WTC11 (cell line): ENCODE results near the gene LPCAT1. TPM values are rescaled to one million over a fixed set of nuclear protein-coding genes. Genes with fewer than 3 reads are reported as not detected.
A peak's percentile ranks its signal among the peaks of the same experiment; 100 is the strongest.

ENCODE experiments used
- ATAC-seq: fragments of 200-7000 bp; cut with Tn5 transposase; 2 replicates; pipeline ENCODE4 v1.10.0; 2021; ENCODE audit warnings: mild to moderate bottlenecking, moderate library complexity
- CTCF ChIA-PET: fragments of 300-600 bp; sonication (Branson Sonifier 250); formaldehyde crosslinking; loops from one replicate; lab custom pipeline; 2021; ENCODE audit warnings: antibody characterized with exemption; lab: Charles Lee
- POLR2A ChIA-PET: fragments of 350-600 bp; sonication (Branson Sonifier 250); formaldehyde crosslinking; loops from one replicate; lab custom pipeline; 2021; ENCODE audit warnings: antibody characterized with exemption; lab: Charles Lee
- DNase-seq: peaks from one replicate; pipeline ENCODE4 v3.0.0; 2021; ENCODE audit warnings: low spot score
- H3K27ac Mint-ChIP-seq: 2 replicates; pipeline ENCODE4 v1.8.0; 2021; ENCODE audit warnings: mixed read lengths
- H3K27me3 Mint-ChIP-seq: 2 replicates; pipeline ENCODE4 v1.8.0; 2021; ENCODE audit warnings: low read depth, mild to moderate bottlenecking, moderate library complexity, mixed read lengths
- H3K36me3 Mint-ChIP-seq: 2 replicates; pipeline ENCODE4 v1.8.0; 2021; ENCODE audit warnings: mixed read lengths
- H3K4me1 Mint-ChIP-seq: 2 replicates; pipeline ENCODE4 v1.8.0; 2022; ENCODE audit warnings: mixed read lengths
- H3K4me3 Mint-ChIP-seq: 2 replicates; pipeline ENCODE4 v1.8.0; 2021; ENCODE audit warnings: mild to moderate bottlenecking, moderate library complexity, mixed read lengths
- H3K9me3 Mint-ChIP-seq: 2 replicates; pipeline ENCODE4 v1.8.0; 2021; ENCODE audit warnings: mixed read lengths
- CBFB ChIP-seq: sonication (generic); formaldehyde crosslinking; IDR thresholded peaks from 2 replicates; pipeline ENCODE4 v1.8.1; 2022; ENCODE audit warnings: mild to moderate bottlenecking, low read depth, missing genetic modification reagents
- ELF4 ChIP-seq: sonication (generic); formaldehyde crosslinking; IDR thresholded peaks from 2 replicates; pipeline ENCODE4 v1.8.1; 2022; ENCODE audit warnings: low read depth, mild to moderate bottlenecking, moderate library complexity, missing genetic modification reagents
- EMX1 ChIP-seq: fragments of 250-450 bp; sonication (Bioruptor Pico); IDR thresholded peaks from 2 replicates; pipeline ENCODE4 v1.8.0; 2021; ENCODE audit warnings: mild to moderate bottlenecking
- ERG ChIP-seq: fragments of 250-450 bp; sonication (Bioruptor Pico); IDR thresholded peaks from 2 replicates; pipeline ENCODE4 v1.8.0; 2021; ENCODE audit warnings: mild to moderate bottlenecking
- MAX ChIP-seq: sonication (generic); formaldehyde crosslinking; IDR thresholded peaks from 2 replicates; pipeline ENCODE4 v1.8.0; 2022; ENCODE audit warnings: mild to moderate bottlenecking, missing genetic modification reagents
- MXD4 ChIP-seq: fragments of 250-450 bp; sonication (Bioruptor Pico); IDR thresholded peaks from 2 replicates; pipeline ENCODE4 v1.8.0; 2021; ENCODE audit warnings: mild to moderate bottlenecking, moderate library complexity, borderline replicate concordance
- NR3C1 ChIP-seq: sonication (generic); formaldehyde crosslinking; conservative IDR thresholded peaks from 2 replicates; pipeline ENCODE4 v1.8.1; 2023; ENCODE audit warnings: low read depth, mild to moderate bottlenecking, missing genetic modification reagents
- PREB ChIP-seq: sonication (generic); formaldehyde crosslinking; IDR thresholded peaks from 2 replicates; pipeline ENCODE4 v1.8.1; 2022; ENCODE audit warnings: mild to moderate bottlenecking, missing genetic modification reagents, moderate library complexity, borderline replicate concordance
- TEAD1 ChIP-seq: sonication (generic); formaldehyde crosslinking; IDR thresholded peaks from 2 replicates; pipeline ENCODE4 v1.8.0; 2022; ENCODE audit warnings: mild to moderate bottlenecking, missing genetic modification reagents
- ZNF121 ChIP-seq: sonication (generic); formaldehyde crosslinking; IDR thresholded peaks from 2 replicates; pipeline ENCODE4 v1.8.0; 2023; ENCODE audit warnings: missing genetic modification reagents
- ZNF396 ChIP-seq: fragments of 250-450 bp; sonication (Bioruptor Pico); IDR thresholded peaks from 2 replicates; pipeline ENCODE4 v1.8.0; 2021; ENCODE audit warnings: mild to moderate bottlenecking, moderate library complexity, borderline replicate concordance
- ZNF423 ChIP-seq: fragments of 250-450 bp; sonication (Bioruptor Pico); IDR thresholded peaks from 2 replicates; pipeline ENCODE4 v2.1.2; 2022; ENCODE audit warnings: mild to moderate bottlenecking, moderate library complexity
- ZSCAN18 ChIP-seq: fragments of 250-450 bp; sonication (Bioruptor Pico); IDR thresholded peaks from 2 replicates; pipeline ENCODE4 v2.1.2; 2022; ENCODE audit warnings: mild to moderate bottlenecking, moderate library complexity
- total RNA-seq: library from RNA; stranded (reverse); gene quantifications from 3 replicates; pipeline ENCODE4 v1.2.3, GENCODE V29; 2021
- TF ChIP-seq, protein P1 (sequence below): sonication (generic); formaldehyde crosslinking; IDR thresholded peaks from 2 replicates; pipeline ENCODE4 v1.8.0; 2022; ENCODE audit warnings: mild to moderate bottlenecking, missing genetic modification reagents
- TF ChIP-seq, protein P2 (sequence below): sonication (generic); formaldehyde crosslinking; IDR thresholded peaks from 2 replicates; pipeline ENCODE4 v1.8.0; 2022; ENCODE audit warnings: mild to moderate bottlenecking, missing genetic modification reagents
- TF ChIP-seq, protein P3 (sequence below): fragments of 250-450 bp; sonication (Bioruptor Pico); IDR thresholded peaks from 2 replicates; pipeline ENCODE4 v1.9.0; 2021; ENCODE audit warnings: moderate library complexity, mild to moderate bottlenecking, inconsistent platforms, borderline replicate concordance

LPCAT1 gene
- total RNA-seq, 1 experiment from 2014 or later = 206 TPM

- Mint-ChIP-seq H3K4me3 (peak overlapping the region; percentile 69), H3K36me3 (peaks cover 4% of the 10 kb centered on the region; the same call in 1 of the 2 replicates), H3K27ac (no peak overlapping the region), H3K9me3 (peaks cover 12% of the 10 kb centered on the region), H3K4me1 (peaks cover 4% of the 10 kb centered on the region), H3K27me3 (peaks cover 80% of the 10 kb centered on the region)
- ATAC-seq (peak; percentile 11), DNase-seq (peak; percentile 24)
- CTCF ChIA-PET = interaction anchor here (1.1 kb wide), 1 partner anchor 200 kb away, joined by 4 read pairs; no protein-coding TSS in a partner anchor
- POLR2A ChIA-PET = no interaction called here
- TF ChIP-seq, protein P1, sequence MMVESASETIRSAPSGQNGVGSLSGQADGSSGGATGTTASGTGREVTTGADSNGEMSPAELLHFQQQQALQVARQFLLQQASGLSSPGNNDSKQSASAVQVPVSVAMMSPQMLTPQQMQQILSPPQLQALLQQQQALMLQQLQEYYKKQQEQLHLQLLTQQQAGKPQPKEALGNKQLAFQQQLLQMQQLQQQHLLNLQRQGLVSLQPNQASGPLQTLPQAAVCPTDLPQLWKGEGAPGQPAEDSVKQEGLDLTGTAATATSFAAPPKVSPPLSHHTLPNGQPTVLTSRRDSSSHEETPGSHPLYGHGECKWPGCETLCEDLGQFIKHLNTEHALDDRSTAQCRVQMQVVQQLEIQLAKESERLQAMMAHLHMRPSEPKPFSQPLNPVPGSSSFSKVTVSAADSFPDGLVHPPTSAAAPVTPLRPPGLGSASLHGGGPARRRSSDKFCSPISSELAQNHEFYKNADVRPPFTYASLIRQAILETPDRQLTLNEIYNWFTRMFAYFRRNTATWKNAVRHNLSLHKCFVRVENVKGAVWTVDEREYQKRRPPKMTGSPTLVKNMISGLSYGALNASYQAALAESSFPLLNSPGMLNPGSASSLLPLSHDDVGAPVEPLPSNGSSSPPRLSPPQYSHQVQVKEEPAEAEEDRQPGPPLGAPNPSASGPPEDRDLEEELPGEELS (CRISPR knock-in tag) = no peak
- TF ChIP-seq, protein P2, sequence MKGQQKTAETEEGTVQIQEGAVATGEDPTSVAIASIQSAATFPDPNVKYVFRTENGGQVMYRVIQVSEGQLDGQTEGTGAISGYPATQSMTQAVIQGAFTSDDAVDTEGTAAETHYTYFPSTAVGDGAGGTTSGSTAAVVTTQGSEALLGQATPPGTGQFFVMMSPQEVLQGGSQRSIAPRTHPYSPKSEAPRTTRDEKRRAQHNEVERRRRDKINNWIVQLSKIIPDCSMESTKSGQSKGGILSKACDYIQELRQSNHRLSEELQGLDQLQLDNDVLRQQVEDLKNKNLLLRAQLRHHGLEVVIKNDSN (CRISPR knock-in tag) = 0 out of 2 replicates have a peak, but pooled peaks have one; percentile 16
- TF ChIP-seq ZNF423 (CRISPR knock-in tag) (no peak), PREB (CRISPR knock-in tag) (no peak), ELF4 (CRISPR knock-in tag) (no peak), ZNF121 (CRISPR knock-in tag) (no peak)
- TF ChIP-seq, protein P3, sequence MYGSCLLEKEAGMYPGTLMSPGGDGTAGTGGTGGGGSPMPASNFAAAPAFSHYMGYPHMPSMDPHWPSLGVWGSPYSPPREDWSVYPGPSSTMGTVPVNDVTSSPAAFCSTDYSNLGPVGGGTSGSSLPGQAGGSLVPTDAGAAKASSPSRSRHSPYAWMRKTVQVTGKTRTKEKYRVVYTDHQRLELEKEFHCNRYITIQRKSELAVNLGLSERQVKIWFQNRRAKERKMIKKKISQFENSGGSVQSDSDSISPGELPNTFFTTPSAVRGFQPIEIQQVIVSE (CRISPR knock-in tag) = no peak
- TF ChIP-seq, all 79 proteins: peak for 1
Observed at GRCh38 chr5:1444361-1445189, 79.2 kb downstream of the LPCAT1 start.

GRCh38 chr5:1443991-1444360 lies 79.8 kb downstream of the LPCAT1 start:
- CTCF ChIA-PET = interaction anchor here (1.1 kb wide), 1 partner anchor 201 kb away, joined by 4 read pairs; no protein-coding TSS in a partner anchor

More at GRCh38 chr5:1443991-1444360, 79.8 kb downstream of the LPCAT1 start:
- no peak for DNase-seq
- peaks cover 12% of the 10 kb centered on the region for H3K9me3 Mint-ChIP-seq
- peaks cover 4% of the 10 kb centered on the region; the same call in 1 of the 2 replicates for H3K36me3 Mint-ChIP-seq
- H3K27ac Mint-ChIP-seq = no peak overlapping the region
- TF ChIP-seq ZSCAN18 (CRISPR knock-in tag) (no peak), ERG (CRISPR knock-in tag) (no peak), CBFB (CRISPR knock-in tag) (no peak), NR3C1 (no peak), ZNF396 (no peak), MAX (CRISPR knock-in tag) (no peak), MXD4 (CRISPR knock-in tag) (no peak), EMX1 (CRISPR knock-in tag) (no peak), TEAD1 (no peak)
- peak overlapping the region; percentile 69 for H3K4me3 Mint-ChIP-seq
- H3K27me3 Mint-ChIP-seq = peaks cover 74% of the 10 kb centered on the region
- POLR2A ChIA-PET = no interaction called here
- H3K4me1 Mint-ChIP-seq = peaks cover 4% of the 10 kb centered on the region
- no peak for ATAC-seq
